B cell (primary cell): Measurements from ENCODE around the gene URAD.

ENCODE experiments used
- CTCF ChIP-seq: fragments of 200-600 bp; IDR thresholded peaks from one replicate; pipeline ENCODE4 v1.8.0; 2022; ENCODE audit warnings: antibody characterized with exemption, mild to moderate bottlenecking
- EZH2 ChIP-seq: IDR thresholded peaks from 2 replicates; pipeline ENCODE4 v1.6.1; 2012; ENCODE audit warnings: borderline replicate concordance, low read depth, mild to moderate bottlenecking, moderate library complexity, low read length; ENCODE audit not compliant: insufficient read depth, poor library complexity, severe bottlenecking

GRCh38 chr13:27942972-27943371 is 45.5 kb downstream of the URAD start:
- TF ChIP-seq CTCF (no peak), EZH2 (no peak)
